Stimulated activated CD8-positive, alpha-beta memory T cell treated with anti-CD3 and anti-CD28 coated beads, Interleukin-7, amount 100 ng/mL, for 24 hours (primary cell): ENCODE measurements around the gene SPRED3.
"Not testable (repeated sequence)": the region's sequence is repeated elsewhere in the genome, so short reads cannot be mapped to it uniquely, and the experiment has no call there.

Experiments
- DNase-seq: peaks from one replicate; pipeline ENCODE4 v3.0.0-alpha.2; 2020; ENCODE audit warnings: low read depth

Gene SPRED3, protein sequence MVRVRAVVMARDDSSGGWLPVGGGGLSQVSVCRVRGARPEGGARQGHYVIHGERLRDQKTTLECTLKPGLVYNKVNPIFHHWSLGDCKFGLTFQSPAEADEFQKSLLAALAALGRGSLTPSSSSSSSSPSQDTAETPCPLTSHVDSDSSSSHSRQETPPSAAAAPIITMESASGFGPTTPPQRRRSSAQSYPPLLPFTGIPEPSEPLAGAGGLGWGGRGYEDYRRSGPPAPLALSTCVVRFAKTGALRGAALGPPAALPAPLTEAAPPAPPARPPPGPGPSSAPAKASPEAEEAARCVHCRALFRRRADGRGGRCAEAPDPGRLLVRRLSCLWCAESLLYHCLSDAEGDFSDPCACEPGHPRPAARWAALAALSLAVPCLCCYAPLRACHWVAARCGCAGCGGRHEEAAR

GRCh38 chr19:38388349-38389100 is at the start of gene SPRED3:
SPRED3 (plus strand) TSS chr19:38388697; CDS start chr19:38390303, 1,606 bp downstream.
- no peak for DNase-seq

- not testable (repeated sequence) for DNase-seq
Observed at GRCh38 chr19:38339011-38339410, 49.5 kb upstream of the SPRED3 start.

DNA sequence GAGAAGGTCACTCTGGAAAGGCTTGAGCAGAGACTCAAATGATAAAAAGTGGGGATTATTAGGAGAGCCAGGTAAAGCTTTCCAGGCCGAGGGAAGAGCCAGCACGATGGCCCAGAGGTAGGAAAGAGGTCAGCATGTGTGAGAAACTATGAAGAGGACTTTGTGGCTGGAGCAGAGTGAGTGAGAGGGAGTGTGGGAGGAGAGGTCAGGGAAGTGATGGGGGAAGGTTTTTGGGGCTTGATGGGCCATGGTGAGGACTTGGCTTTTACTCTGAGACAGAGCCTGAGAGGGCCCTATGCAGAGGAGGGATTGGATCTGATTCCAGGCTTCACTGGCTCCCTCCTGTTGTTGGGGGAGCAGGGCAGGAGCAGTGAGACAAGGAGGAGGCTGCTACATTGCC is 47.6 kb upstream of the SPRED3 start:
- no peak for DNase-seq

GRCh38 chr19:38346837-38347236 is 41.7 kb upstream of the SPRED3 start:
- no peak for DNase-seq

GRCh38 chr19:38350883-38351282 is 37.6 kb upstream of the SPRED3 start:
- DNase-seq: no peak

DNA sequence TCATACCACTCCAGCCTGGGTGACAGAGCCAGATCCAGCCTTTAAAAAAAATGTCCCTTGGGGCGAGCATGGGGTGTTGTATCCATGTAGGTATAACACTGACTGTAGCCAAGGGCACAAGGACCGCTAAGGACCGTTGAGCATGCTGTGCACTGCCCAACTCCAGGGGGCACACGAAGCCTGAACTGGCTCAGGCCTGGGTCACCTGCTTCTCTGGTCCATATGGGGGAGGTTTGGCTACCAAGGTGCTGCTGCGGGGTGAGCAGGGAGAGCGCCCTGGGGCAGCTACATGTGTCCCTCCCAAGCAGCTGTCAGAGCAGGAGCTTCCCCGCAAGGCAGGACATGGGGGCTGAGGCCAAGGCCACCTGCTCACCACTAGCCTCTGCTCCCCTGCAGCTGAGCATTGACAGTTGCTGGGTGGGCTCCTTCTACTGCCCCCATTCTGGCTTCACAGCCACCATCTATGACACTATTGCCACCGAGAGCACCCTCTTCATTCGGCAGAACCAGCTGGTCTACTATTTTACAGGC is 36.6 kb upstream of the SPRED3 start:
- no peak for DNase-seq

DNA sequence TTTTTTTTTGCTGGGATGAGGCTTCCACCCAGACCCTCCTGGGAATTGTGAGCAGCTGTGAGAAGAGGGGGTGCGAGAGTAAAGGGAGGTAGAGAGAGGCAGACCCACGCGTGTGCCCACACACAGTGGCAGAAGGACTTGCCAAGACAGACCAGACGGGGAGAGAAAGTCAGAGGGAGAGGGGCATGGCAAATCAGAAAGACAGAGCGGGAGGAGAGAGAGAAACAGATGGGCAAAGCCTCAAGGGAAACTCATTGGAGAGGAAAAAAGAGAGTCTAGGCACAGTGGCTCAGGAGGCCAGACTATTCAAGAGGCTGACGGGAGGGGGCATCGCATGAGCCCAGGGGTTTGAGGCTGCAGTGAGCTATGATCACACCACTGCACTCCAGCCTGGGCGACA is 35.9 kb upstream of the SPRED3 start:
- DNase-seq: no peak

- DNase-seq: no peak
Observed at GRCh38 chr19:38355728-38356725, 32.5 kb upstream of the SPRED3 start.

DNA sequence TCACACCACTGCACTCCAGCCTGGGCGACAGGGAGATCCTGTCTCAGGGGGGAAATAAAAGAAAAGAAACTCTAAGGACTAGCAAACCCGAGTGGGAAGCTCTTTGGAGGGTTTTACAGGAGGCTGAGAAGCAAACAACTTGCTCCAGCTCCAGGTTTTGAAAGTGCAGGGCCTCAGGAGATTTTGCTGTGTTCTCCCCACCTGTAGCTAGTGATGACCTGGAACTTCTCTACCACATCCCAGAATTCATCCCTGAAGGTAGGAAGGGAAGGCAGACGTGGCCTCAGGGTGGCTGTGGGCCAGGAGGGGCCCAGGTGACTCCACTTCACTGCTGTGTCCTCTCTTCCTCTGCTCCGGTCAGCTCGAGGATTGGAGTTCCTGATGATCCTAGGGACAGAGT is 30.4 kb upstream of the SPRED3 start:
- no peak for DNase-seq

GRCh38 chr19:38359242-38360021 is 29.1 kb upstream of the SPRED3 start:
- DNase-seq: no peak

DNA sequence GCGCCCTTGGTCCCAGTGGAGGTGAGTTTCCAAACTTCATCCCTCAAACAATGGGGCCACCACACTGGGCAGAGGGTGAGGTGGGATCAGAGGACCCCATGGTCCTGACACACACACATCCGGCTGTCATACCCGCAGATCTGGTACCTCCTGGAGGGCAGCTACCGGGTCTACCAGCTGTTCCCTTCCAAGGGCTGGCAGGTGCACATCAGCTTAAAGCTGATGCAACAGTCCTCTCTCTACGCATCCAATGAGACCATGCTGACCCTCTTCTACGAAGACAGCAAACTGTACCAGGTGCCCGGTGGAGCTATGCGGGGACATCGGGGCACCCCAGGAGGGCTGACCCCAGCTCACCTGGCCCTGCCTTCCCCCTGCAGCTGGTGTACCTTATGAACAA is 28.1 kb upstream of the SPRED3 start:
- DNase-seq: no peak

DNA sequence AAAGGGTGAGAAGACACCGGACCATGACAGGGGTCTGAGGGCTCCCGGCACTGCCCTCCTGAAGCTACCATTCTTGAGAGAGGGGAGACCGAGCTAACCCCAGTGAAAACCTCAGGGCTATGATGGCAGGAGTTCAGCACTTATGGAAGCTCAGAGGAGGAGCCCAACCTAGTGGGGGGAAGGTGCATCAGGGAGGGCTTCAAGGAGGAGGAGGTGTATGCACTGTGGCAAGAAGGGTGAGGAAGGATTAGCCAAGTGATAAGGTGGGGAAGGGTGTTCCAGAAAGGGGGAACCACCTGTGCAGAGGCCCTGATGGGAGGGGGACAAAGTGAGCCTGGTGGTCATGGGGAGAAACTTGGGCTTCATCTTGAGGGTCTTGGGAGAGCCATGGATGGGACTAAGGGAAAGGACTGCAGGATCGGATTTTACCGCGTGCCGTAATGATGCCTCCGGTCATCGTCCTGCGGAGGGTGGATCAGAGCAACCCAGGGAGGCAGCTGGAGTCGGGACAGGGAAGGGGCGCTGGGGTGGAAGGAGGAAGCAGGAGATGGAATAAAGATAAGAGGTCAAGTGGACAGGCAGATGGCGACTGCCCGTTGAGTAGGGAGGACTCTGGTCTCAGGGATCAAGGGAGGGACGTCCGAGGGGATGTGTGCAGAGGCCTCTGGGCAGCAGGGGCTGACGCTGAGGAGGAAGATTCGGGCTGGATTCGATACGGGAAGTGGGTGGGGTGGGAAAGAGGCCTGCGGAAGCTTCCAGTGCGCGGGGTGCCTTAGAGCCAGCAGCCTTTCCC is 27.5 kb upstream of the SPRED3 start:
- DNase-seq: no peak

DNA sequence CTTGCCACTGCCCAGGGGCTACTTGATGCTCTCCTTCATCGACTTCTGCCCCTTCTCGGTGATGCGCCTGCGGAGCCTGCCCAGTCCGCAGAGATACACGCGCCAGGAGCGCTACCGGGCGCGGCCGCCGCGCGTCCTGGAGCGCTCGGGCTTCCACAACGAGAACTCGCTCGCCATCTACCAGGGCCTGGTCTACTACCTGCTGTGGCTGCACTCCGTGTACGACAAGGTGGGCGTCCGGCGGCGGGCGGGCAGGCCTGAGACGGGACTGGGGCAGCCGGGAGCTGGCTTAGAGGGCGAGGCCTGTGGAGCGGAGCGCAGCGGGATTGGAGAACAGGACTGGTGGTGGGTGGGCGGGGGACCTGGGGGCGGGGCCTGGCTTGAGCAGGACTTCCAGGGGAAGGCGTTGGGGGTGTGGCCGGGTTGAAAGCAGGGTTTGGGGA is 26.8 kb upstream of the SPRED3 start:
- DNase-seq: peak; percentile 45

GRCh38 chr19:38362076-38362945 is 26.2 kb upstream of the SPRED3 start:
- DNase-seq: peak; percentile 73

DNA sequence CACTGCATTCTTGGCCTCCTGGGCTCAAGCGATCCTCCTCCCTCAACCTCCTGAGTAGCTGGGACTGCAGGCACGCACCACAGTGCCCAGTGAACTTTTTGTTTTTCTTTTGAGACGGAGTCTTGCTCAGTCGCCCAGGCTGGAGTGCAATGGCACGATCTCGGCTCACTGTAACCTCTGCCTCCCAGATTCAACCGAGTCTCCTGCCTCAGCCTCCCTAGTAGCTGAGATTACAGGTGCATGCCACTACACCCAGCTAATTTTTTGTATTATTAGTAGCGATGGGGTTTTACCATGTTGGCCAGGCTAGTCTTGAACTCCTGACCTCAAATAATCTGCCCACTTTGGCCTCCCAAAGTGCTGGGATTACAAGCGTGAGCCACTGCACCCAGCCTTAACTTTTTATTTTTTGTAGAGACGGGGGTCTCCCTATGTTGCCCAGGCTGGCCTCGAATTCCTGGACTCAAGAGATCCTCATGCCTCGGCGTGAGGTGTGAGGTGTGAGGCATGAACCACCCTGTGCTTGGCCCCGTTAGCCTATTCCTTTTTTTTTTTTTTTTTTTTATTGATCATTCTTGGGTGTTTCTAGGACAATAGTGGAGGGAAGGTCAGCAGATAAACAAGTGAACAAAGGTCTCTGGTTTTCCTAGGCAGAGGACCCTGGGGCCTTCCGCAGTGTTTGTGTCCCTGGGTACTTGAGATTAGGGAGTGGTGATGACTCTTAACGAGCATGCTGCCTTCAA is 25.4 kb upstream of the SPRED3 start:
- DNase-seq: not testable (repeated sequence)

- no peak for DNase-seq
Observed at GRCh38 chr19:38367041-38367440, 21.5 kb upstream of the SPRED3 start.

DNA sequence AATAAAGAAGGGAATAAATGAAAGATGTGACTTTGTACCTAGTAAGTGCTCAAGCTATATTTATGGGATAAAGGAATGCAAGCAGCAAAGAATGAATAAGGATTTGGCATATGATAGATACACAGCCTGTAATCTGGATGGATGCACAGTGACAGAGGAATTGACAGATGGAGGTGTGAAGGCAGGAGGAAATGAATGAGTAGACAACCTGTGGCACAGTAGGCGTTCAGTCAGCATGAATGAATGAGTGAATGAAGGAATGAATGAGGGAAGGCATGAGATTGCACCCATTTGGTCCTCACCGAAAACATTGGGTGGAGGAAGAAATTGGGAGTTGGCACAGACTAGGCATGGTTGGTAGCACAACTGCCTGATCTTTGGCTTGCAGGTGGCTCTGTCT is 18.9 kb upstream of the SPRED3 start:
- no peak for DNase-seq

- DNase-seq: no peak
Observed at GRCh38 chr19:38370299-38370698, 18.2 kb upstream of the SPRED3 start.
